ENCODE measurements around the gene LHFPL3. TPM values are rescaled to one million over a fixed set of nuclear protein-coding genes. Genes with fewer than 3 reads are reported as not detected.

Gene LHFPL3
- total RNA-seq, 1 experiment from 2014 or later = not detected

GRCh38 chr7:104603957-104604356 is 275.6 kb downstream of the LHFPL3 start:
- Histone ChIP-seq H3K4ac (ENCODE audit: low read depth, low read length) (no peak overlapping the region), H4K5ac (ENCODE audit: insufficient read length, low read depth, low read length) (no peak overlapping the region), H4K91ac (ENCODE audit: insufficient read length, low read depth, low read length) (no peak overlapping the region), H4K20me1 (ENCODE audit: control insufficient read depth, insufficient read depth, insufficient read length) (no peaks in the 10 kb centered on the region), H3K4me1 (ENCODE audit: insufficient read depth, low read length) (no peaks in the 10 kb centered on the region), H2BK5ac (ENCODE audit: insufficient read length, low read length) (no peak overlapping the region), H3K79me2 (ENCODE audit: insufficient read depth, low read length) (no peaks in the 10 kb centered on the region), H3K27me3 (ENCODE audit: insufficient read depth, low read length) (no peaks in the 10 kb centered on the region), H3K9ac (ENCODE audit: extremely low read depth, insufficient read length, low read length) (no peak overlapping the region), H3K14ac (ENCODE audit: insufficient read depth, low read length) (no peak overlapping the region), H3K56ac (ENCODE audit: insufficient read length, low read depth, low read length) (no peak overlapping the region), H2BK120ac (ENCODE audit: low read depth, low read length, poor library complexity, severe bottlenecking) (no peak overlapping the region), H3K23me2 (ENCODE audit: insufficient read length, low read depth, low read length, poor library complexity, severe bottlenecking) (no peaks in the 10 kb centered on the region), H2BK15ac (ENCODE audit: low read depth, low read length) (no peak overlapping the region), H2AFZ (ENCODE audit: low read length) (no peak overlapping the region), H3T11ph (ENCODE audit: low read length) (no peak overlapping the region), H2BK12ac (ENCODE audit: insufficient read length, low read depth, low read length) (no peak overlapping the region), H3K9me3 (ENCODE audit: control insufficient read depth, low read depth, low read length) (no peaks in the 10 kb centered on the region), H3K4me2 (ENCODE audit: insufficient read depth, insufficient read length, low read length) (no peak overlapping the region), H3K18ac (ENCODE audit: insufficient read length, low read depth, low read length) (no peak overlapping the region), H2BK20ac (ENCODE audit: low read depth, low read length, poor library complexity, severe bottlenecking) (no peak overlapping the region), H2AK5ac (ENCODE audit: insufficient read length, low read length) (no peak overlapping the region), H3K23ac (ENCODE audit: insufficient read length, low read depth, low read length) (no peak overlapping the region), H3K27ac (ENCODE audit: insufficient read length, low read depth, low read length) (no peak overlapping the region), H3K79me1 (ENCODE audit: insufficient read depth, low read depth, low read length, poor library complexity, severe bottlenecking) (no peaks in the 10 kb centered on the region), H4K8ac (replicated peaks; ENCODE audit: insufficient read length, low read depth, low read length) (no peak overlapping the region)
- no peaks in the 10 kb centered on the region for H3K4me1 Mint-ChIP-seq
- H3K4me3 Mint-ChIP-seq = no peak overlapping the region
- peaks cover 0 to 24% of the 10 kb centered on the region in 2 experiments; a peak in 2 of 5 replicates for H3K9me3 Mint-ChIP-seq
- H3K36me3 Mint-ChIP-seq (ENCODE audit: insufficient read depth in 1 of 3, low read depth in 3 of 3) = peaks cover 0 to 11% (median 0%) of the 10 kb centered on the region in 3 experiments; a peak in 2 of 7 replicates
- H3K27me3 Mint-ChIP-seq (ENCODE audit: low read depth) = peaks cover 3% of the 10 kb centered on the region; the same call in 1 of the 2 replicates
- no peak overlapping the region for H3K27ac Mint-ChIP-seq
- no peak for DNase-seq
- no CpG with 5 or more reads among the region's 5 CpGs for WGBS (ENCODE audit: extremely low coverage, insufficient read length, low lambda C conversion rate)
- no peak for TF ChIP-seq CTCF (conservative IDR thresholded peaks at IDR 0.05)
